HT1080 (cell line): ENCODE measurements around the gene CACNA1C. TPM values are rescaled to one million over a fixed set of nuclear protein-coding genes. Genes with fewer than 3 reads are reported as not detected.

Experiments used
- DNase-seq: peaks from one replicate; pipeline ENCODE4 v3.0.0-alpha.2; 2015; ENCODE audit warnings: low read depth
- total RNA-seq: library from RNA; depleted of rRNA; stranded (reverse); fragments of >200 nt; shearing (Covaris generic); gene quantifications from 2 replicates; pipeline ENCODE4 v1.2.3, GENCODE V29; 2014

Gene CACNA1C
- total RNA-seq, 1 experiment from 2014 or later: not detected

DNA sequence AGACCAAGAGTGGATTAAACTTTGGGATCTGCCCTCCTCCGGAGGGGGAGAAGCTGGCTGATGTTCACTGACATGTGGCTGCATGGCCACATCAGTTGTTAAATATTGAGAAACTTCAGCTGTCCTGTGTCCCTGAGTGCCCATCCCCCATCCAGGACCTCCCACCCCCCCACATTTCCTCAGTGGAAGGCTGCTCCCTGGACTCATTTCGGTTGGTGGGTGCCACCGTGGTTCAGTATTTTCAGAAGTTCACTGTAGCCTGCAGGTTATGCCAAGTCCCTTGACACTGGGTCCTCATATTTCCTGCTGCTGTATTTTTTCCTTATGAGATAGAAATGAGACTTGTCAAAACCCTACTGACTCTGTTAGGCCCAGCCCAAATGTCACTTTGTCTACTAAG, 302.4 kb downstream of the CACNA1C start:
- DNase-seq: no peak

DNA sequence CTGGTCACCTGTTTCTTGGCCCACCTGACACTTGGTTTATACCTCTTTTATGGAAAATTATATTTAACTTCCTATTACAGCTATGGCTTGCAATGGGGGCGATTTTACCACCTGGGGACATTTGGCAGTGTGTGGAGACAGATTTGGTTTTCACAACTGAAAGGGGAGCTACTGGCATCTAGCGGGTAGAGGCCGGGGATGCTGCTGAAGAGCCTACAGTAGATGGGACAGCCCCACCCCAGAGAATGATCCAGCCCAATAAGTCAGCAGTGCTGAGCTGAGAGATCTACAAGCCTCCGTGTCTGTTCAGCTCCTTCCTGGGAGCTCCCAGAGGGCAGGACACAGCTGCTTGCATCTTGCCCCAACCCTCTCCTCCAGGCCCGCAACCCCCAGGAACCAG, 302.8 kb downstream of the CACNA1C start:
- DNase-seq: no peak

DNA sequence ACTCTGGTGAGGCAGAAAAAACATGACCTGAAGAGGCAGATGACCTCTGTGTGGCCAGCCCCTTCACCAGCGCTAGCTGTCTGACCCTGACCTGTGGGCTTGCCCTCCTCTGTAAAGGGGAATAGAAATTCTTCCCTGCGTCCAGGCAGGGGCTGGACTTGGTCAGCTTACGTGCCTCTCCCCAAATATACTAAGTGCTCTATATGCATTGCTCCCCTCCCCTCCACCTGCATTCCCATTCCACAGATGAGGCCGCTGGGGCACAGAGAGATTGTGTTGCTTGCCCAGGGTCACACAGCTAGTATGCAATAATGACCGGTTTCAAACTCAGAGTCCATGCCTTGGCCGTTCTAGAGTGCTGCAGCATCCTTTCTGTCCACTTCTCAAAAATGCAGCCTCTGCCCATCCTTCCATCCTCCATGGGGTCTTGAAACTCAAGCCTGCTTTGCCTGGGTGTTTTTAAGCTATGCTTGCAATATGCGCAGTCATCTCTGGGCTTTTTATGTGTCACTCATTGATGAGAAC, 303.9 kb downstream of the CACNA1C start:
- DNase-seq: no peak

DNA sequence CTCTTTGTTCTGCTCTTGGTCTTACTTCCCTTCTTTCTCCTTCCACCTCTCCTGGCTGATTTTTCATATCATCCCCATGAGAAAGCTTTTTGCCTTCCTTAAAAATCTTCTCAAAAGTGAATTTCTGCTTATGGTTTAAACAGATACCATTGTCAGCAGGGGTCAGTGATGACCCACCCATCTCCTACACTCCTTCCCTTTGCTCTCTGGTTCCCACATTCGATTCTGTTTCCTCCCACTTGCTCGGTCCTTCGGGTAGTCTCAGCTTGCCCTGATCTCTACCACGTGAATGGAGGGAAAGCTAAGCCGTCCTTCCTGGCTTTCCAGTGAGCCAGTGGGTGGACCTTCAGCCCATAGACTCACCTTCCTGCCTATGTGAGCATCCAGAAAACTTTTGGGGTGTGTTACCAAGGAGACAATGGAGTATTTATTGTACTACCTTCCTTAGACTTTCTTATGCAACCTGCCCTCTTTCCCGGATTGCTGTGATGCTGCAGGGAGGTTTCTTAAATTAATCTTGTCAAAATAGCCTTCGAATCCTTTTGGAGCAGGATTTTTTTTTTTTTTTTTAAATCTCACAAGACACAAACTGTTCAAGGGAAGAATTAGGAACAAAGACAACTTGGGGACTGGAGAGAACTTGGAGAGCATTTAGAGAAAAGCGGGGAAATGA, 306.3 kb downstream of the CACNA1C start:
- DNase-seq: peak; percentile 20

DNA sequence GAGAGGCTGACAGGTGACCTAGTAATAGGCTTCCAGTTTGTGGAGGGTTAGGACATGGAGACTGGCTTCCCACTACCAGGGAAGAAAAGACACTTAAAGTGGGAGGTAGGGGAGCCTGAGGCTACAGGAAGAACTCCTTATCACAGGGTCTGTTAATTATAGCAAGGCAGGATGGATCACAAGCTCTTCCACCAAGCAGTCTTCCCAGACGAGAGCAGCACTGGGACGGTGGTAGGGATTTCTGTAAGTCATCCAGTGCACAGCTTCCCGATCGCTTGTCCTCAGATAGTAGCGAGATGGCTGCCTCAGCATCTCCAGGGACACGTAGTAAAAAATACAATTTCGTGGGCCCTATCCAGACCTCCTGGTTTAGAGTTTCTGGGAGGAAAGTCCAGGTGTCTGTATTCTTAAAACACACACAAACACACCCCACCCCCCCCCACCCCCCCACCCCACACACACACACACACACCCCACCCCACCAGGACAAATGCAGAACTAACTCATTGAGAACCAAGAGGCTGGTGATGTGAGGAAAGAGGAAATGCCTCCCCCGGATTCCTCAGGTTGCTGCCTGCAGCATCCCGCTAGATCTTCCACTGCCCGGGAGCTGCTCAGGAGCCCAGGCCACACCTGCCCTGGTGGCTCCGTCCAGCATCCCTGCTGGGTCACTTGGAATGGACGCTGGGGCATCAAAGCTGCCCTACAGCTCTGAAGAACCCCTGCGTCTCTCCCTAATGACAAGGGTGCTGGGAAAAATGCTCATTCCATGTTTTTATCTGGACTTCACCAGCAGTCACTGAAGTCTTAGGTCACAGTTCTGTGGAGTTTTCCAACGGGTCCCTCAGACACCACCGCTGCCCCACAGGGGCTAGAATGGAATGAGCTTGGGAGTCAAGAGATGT, 307.2 kb downstream of the CACNA1C start:
- DNase-seq: no peak

DNA sequence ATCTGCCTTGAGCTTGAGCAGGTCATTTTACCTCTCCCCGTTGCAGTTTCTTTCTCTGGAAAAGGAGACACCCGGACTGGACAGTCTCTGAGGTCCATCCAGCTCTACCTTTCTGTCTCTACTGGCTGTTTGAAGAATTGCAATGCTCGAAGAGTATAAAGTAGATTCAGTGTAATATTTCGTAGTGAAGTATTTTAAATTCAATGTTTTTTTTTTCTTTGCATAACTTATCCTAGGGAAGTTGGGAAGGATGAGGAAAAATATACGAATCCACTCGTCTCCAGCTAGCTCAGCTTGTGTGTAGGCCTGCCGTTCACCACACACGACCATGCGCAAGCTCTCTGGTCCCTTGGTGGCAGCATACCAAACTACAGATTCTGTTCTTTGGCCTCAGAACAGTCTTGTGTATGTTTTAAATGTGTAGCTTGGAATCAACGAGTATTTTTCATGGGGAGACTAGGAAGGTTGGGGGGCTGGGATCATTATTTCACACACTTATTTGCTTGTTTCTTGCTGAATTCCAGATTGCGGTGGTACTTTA, 307.9 kb downstream of the CACNA1C start:
- DNase-seq: no peak

DNA sequence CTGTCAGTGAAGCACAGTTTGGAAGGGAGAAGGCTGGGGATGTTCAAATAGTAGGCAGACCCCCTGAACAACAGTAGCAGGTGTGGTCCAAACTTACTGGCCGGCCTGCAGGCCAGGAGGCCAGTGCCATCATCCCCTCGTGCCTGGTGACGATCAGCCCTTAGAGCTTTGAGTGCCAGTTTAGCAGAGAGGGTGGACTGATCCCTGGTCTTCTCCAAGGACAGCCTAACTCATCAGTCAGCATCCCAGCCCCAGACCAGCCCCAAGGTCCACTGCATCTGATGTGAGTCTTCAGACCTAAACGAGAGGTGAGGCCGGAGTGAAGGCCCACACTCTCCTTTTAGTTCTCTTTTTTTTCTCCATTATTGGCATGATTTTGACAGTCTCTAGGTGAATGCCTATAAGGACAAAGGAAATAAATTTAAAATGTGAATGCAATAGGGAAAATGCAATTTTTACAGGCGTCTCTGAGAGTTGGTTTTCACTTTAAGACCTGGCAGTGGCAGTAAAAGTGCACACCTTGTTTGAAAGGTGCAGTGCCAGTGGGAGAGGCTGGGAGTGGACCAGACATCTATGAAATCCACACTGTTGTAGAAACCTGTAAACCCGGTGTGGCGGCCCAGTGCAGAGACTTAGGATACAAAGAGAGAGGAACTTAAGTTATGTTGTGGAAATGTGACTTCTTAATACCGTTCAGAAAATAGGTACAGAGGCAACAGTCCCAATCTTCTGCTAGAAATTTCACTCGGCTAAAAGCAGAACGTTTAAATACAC, 311.2 kb downstream of the CACNA1C start:
- DNase-seq: no peak

DNA sequence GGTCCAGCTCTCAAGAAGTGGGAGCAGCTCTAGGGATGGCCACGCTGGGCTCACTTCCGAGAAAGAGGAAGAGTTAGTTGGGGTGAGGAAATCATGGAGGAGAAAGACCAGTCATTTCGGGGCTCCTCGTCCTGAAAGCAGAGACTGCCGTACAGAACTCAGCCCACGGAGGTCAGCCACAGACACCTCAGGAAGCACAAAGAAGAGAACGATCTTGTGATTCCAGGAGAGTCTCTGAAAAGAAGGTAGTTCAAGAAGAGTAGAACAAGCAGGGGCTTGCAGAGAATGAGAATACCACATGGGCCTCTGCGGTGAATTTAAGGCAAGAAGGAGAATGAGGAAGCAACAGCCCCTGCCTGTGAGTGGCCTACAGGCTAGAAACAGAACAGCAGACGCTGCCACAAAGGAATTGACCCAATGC, 311.9 kb downstream of the CACNA1C start:
- no peak for DNase-seq

DNA sequence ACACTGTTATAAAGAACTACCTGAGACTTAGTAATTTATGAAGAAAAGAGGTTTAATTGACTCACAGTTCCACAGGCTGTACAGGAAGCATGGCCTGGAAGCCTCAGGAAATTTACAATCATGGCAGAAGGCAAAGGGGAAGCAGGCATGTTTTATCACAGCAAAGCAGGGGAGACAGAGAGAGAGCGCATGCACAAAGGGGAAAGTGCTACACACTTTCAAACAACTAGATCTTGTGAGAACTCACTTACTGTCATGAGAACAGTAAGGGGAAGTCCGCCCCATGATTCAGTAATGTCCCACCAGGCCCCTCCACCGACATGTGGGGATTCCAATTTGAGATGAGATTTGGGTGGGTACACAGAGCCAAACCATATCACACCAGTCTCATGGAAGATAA, 313.9 kb downstream of the CACNA1C start:
- no peak for DNase-seq

DNA sequence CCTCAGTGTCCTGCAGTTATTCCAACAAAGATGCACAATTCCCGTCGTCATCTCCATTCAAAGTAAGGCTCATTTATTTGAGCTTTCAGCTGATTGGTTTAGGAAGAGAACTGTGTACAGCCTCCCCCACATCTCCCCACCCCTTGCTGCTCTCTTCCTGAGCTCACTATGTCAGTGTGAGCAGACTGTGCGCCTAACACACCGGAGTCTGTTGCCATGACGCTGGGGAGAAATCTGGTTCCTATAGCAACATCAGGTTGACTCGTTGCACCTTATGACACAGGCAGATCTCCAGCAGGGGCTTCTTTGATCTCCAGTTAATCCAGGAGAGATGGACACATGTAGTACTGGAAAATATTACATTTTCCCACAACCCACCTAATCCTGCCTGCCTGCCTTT, 319.4 kb downstream of the CACNA1C start:
- DNase-seq: no peak

DNA sequence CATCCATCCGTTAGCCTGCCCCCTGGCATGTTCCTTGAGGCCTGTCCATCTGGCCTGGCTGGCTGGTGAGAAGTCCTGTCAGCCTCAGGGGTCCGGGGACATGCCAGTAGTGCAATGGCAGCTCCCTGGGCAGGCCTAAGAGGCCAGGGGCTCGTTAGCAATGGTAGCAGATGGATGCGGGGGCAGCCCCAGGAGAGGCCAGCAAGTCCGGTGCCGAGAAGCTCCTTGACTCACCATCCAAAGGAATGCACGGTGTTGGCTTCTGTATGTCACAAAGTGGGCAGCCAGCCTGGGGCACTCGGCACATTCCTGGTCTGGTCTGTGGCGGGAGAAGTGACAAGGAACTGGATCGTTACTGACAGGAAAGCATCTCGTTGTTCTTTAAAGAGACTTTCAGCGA, 319.9 kb downstream of the CACNA1C start:
- no peak for DNase-seq

DNA sequence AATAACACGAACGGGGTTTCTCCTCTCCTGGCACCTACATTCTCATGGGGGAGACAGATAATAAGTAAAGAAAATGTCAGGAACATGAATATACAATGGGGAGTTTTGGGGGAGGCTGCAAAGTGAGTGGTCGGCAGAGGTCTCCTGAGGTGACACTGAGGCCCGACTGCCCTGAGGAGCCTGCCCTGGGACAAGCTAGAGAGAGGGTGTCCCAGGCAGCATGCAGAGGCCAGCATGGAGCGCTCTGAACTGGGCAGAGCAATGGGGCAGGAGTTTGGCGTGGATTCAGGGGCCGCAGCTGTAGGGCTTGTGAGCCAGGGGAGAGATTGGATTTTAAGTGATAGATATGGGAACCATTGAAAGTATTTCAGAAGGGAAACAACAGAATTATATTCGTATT, 320.5 kb downstream of the CACNA1C start:
- DNase-seq: no peak

DNA sequence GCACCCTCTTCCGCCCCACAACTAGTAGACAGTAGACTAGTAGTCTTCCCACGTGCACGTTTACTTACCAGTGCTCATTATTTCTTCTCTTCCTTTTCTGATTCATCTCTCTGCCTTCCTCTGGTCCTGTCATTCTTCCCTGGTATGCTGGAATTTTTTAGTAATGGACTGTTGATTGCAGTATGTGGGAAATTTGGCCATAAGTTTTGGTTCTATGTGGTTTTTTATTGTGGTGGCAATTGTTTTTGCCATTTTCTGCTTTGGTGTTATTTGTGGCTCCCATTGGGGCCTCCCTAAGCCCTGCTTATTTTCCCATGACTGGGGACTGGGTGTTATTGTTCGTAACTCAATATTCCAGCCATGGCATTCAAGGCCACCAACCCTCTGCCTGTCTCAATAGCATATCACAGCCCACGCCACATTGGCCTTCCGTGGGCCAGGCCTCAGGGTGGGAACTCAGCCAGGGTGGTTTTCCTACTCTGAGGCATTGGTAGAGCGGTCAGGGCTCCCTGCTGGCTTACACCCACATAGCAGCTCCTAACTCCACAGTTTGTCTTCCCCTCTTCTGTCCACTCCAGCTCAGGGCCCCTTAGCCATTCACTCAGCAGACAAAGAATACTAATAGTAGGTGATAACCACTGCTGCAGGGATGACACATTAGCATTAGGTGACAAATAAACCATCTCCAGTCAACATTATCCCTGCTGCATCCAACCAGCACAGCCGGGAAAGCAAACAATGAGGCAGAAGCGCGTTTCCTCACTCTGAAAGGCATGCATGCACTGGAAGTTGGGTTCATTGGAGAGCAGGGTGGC, 321.5 kb downstream of the CACNA1C start:
- no peak for DNase-seq

DNA sequence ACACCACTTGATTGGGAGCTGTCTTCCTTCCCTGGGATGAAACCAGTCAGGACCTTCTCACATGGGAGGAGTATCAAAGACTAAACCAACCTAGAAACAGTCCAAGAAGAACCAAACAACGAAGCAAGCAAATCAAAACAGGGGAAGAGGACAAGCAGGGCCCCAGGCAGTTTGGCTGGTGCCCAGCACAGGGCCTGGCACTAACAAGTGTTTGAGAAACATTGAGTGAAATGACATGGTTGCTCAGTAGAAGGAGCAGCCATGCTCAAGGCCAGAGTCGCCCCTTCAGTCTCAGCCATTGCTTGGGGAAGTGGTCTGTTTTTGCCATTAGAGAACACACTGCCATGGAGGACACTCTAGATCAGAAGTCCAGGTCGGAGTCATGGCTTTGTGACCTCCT, 323.1 kb downstream of the CACNA1C start:
- DNase-seq: no peak

DNA sequence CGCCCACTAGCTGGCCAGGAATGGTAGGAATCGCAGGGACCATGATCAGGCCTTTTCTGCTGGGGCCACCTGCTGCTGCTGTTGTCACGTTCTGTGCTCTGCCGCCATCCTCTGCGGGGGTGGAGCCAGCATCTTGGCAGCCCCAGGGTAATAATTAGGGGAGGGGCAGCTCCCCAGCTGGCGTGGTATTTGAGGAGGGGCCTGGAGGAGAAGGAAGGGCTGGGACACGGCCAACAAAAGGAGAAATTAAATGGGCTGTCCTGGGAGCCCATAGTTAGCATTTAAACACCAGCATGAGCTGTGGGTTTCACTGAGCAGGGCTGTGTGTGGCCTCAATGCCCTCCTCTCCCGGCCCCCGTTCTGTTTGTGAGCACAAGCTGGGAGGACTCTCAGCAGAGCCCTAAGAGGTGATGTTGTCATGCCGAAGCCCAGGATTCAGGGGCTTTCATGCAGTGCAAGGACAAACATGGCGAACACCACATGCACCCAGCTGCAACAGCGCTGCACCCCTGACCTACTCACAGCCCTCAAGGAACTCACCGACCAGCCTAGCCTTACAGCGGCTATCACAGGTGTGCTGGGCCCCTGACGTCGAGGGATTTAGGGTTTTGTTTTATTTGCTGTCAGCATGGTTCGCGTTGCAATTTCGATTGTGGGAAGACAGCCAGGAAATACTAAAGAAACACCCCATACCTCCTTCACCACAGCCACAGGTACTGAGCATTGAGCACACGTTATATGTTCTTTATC, 324.3 kb downstream of the CACNA1C start:
- no peak for DNase-seq

DNA sequence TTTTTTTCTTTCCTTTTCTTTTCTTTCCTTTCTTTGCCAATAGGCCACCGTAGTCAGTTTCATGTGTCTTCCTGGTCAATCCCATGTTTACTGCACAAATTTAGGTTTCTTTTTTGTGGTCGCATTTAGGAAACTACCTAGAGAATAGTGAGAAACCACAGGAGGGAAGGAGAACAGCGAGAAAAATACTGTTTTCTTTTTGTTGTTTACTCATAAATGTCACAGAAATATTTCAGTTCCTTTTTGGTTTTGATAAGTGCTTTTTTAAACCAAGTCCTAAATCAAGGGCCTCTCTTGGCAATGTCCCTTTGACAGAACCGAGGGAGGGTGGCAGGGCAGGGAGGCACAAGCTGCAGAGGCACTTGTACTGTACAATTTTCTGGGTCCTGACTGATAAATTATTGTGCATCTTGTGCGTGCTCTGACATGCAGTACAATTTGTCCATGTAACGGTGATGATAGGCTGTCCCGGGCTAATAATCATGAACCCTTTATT, 326.1 kb downstream of the CACNA1C start:
- no peak for DNase-seq

DNA sequence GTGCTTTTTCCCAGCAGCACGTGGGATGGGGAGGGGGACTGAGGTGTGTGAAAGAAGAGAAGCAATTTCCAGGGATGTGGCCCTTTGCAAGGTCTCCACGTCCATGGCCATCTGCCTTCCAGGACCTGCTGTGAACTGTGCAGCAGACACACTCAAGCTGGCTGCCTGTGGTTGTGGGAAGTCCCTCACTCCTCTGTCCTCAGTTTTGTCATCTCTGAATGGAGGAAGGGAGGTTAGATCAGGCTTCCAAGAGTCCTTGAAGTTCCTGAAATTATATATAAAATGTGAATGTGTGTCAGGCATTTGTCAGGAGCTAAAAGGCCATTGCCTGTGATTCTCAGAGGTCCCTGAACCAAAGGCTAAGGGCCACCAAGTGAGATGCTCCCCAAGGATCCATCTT, 328.2 kb downstream of the CACNA1C start:
- no peak for DNase-seq

DNA sequence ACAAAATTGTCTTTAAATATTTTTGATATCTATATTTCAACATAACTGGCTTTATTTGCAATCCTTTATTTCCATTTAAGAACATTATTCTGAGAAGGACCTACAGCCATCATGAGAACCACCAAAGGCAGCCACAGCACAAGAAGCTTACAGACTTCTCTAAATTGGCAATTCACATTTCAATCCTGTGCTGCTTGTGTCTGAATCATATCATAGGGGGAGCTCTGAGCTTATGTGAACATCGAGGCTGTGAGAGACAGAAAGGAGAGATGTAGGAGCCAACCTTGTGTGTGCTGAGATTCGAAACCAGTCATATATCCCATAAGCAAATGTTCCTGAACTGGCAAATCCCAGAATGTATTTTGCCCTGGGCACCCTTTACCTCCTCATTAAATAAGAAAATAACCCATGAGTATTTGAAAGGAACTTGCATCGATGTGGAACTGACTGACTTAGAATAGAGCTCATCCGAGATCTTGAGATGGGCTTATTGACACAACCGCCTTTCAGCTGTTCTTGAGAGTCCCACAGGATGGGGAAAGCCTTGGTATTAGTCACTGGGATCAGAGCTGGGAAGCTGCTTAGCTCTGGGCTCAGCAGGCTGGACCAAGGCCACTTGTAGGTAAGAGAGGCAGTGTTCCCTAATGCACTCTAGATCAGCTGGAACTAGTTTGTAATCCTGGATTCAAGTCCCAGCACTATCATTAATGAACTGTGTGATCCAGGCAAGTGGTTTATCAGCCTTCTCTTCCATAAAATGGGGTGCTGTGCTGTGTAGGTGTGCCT, 329.8 kb downstream of the CACNA1C start:
- peak; percentile 8 for DNase-seq
